Thymus (tissue), 14 donors: Measurements from ENCODE around the gene BAZ1A. TPM values are rescaled to one million over a fixed set of nuclear protein-coding genes. Genes with fewer than 3 reads are reported as not detected.

Source experiments
- DNase-seq, 9 donors: peaks; one replicate each; pipeline ENCODE4 v3.0.0-alpha.2; 2013; ENCODE audit warnings: low spot score in 9 of 9, low read depth in 6 of 9, missing footprints in 1 of 9
- H3K27ac ChIP-seq, 2 donors: one replicate each; pipeline ENCODE4 v1.5.1; 2013; ENCODE audit warnings: control low read depth in 1 of 2, low read depth in 1 of 2, low read length in 1 of 2, mild to moderate bottlenecking in 1 of 2, moderate library complexity in 1 of 2
- H3K27me3 ChIP-seq, 2 donors: one replicate each; pipeline ENCODE4 v1.5.1; 2013; ENCODE audit warnings: low read length in 1 of 2; ENCODE audit not compliant: control insufficient read depth in 2 of 2, insufficient read depth in 1 of 2
- H3K36me3 ChIP-seq, 2 donors: one replicate each; pipeline ENCODE4 v1.5.1; 2013; ENCODE audit warnings: low read length in 1 of 2, mild to moderate bottlenecking in 1 of 2, moderate library complexity in 1 of 2; ENCODE audit not compliant: control insufficient read depth in 2 of 2, insufficient read depth in 2 of 2
- H3K4me1 ChIP-seq, 2 donors: one replicate each; pipeline ENCODE4 v1.5.1; 2013; ENCODE audit warnings: low read length in 2 of 2; ENCODE audit not compliant: control insufficient read depth in 2 of 2, insufficient read depth in 2 of 2
- H3K4me3 ChIP-seq, 2 donors: one replicate each; pipeline ENCODE4 v1.5.1; 2013; ENCODE audit warnings: low read length in 2 of 2, control low read depth in 1 of 2, mild to moderate bottlenecking in 1 of 2
- H3K9me3 ChIP-seq, 2 donors: one replicate each; pipeline ENCODE4 v1.5.1; 2013; ENCODE audit warnings: low read length in 1 of 2, mild to moderate bottlenecking in 1 of 2; ENCODE audit not compliant: control insufficient read depth in 2 of 2, insufficient read depth in 1 of 2
- WGBS: extraction: QIAGEN DNeasy Blood & Tissue Kit; methylation state at CpG from one replicate; pipeline ENCODE4 v1.1.7; 2013; 5-methylcytosine and 5-hydroxymethylcytosine counted together
- long read RNA-seq, 10 donors: transcript quantifications; one replicate each; lab custom pipeline, GENCODE V29; 2026
- polyA plus RNA-seq: library from polyadenylated mRNA; stranded (reverse); fragments of 200-250 nt; gene quantifications from one replicate; pipeline ENCODE4 v1.2.3, GENCODE V29; 2013
- total RNA-seq: library from RNA; stranded (reverse); fragments of 120-200 nt; gene quantifications from one replicate; pipeline ENCODE4 v1.2.4, GENCODE V29; 2013
- donor health status: healthy.

BAZ1A gene, protein sequence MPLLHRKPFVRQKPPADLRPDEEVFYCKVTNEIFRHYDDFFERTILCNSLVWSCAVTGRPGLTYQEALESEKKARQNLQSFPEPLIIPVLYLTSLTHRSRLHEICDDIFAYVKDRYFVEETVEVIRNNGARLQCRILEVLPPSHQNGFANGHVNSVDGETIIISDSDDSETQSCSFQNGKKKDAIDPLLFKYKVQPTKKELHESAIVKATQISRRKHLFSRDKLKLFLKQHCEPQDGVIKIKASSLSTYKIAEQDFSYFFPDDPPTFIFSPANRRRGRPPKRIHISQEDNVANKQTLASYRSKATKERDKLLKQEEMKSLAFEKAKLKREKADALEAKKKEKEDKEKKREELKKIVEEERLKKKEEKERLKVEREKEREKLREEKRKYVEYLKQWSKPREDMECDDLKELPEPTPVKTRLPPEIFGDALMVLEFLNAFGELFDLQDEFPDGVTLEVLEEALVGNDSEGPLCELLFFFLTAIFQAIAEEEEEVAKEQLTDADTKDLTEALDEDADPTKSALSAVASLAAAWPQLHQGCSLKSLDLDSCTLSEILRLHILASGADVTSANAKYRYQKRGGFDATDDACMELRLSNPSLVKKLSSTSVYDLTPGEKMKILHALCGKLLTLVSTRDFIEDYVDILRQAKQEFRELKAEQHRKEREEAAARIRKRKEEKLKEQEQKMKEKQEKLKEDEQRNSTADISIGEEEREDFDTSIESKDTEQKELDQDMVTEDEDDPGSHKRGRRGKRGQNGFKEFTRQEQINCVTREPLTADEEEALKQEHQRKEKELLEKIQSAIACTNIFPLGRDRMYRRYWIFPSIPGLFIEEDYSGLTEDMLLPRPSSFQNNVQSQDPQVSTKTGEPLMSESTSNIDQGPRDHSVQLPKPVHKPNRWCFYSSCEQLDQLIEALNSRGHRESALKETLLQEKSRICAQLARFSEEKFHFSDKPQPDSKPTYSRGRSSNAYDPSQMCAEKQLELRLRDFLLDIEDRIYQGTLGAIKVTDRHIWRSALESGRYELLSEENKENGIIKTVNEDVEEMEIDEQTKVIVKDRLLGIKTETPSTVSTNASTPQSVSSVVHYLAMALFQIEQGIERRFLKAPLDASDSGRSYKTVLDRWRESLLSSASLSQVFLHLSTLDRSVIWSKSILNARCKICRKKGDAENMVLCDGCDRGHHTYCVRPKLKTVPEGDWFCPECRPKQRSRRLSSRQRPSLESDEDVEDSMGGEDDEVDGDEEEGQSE (N-terminal part only)
- total RNA-seq (45.6 TPM), polyA plus RNA-seq (41.2 TPM)
- long read RNA-seq, donor 1, result 0 reads
- long read RNA-seq, donor 2, result 0 reads
- long read RNA-seq, donor 3, partial matches to known transcripts, result 14 of 14 reads
- long read RNA-seq, donor 3, other reads (novel, unspliced or antisense), result 0 of 14 reads
- long read RNA-seq, donor 4, partial matches to known transcripts, result 8 of 12 reads
- long read RNA-seq, donor 4, other reads (novel, unspliced or antisense), result 0 of 12 reads
- long read RNA-seq, donor 5, partial matches to known transcripts, result 9 of 15 reads
- long read RNA-seq, donor 5, other reads (novel, unspliced or antisense), result 0 of 15 reads
- long read RNA-seq, donor 6, full-length matches to known transcripts, result 1 of 1 reads
- long read RNA-seq, donor 6, partial matches to known transcripts, result 0 of 1 reads
- long read RNA-seq, donor 6, other reads (novel, unspliced or antisense), result 0 of 1 reads
- long read RNA-seq, donor 7, partial matches to known transcripts, result 0 of 2 reads
- long read RNA-seq, donor 7, other reads (novel, unspliced or antisense), result 0 of 2 reads
- long read RNA-seq, donor 8, result 0 reads
- long read RNA-seq, donor 9, result 0 reads
- long read RNA-seq, donor 10, result 0 reads

DNA sequence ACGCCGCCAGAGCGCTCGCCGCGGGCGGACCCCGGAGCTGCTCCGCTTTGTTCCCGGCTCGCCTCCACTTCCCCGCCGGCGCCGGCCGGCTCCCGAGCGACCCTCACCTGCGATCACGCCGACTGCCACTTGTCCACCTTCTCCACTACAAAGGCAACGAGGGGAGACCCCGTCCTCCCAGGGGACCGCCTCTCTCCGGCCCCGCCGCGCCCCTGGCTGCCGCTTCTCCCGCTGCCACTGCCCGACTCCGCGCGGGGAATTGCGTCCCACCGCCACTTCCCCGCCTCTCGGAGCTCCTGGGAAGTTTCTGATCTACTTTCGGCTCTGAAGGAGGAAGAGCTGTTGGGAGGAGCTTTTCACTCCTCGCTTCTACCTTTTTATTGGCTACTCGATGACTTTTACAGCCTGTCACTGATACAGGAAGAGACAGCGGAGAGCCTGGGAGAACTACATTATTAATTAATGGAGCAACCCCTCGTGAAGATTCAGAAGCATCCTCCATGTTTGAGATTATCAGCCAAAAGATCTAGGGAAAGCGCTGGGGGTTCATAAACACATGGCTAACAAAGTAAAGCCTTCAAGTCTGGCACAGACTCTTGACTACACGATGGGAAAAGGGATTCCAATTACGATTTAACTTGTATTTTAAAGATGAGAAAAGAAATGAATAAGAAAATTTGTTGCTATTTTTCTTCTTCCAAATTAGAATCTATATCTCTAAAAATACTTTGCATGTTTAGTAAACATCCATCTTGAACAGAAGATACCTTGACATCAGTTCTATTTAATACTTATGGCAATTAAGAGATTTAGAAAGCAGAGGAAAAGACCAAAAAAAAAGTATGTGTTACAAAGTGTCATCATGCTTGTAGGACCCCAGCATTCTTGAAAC lies at the start of gene BAZ1A:
TSS of gene BAZ1A (minus strand) at position 330 of the 892 bp plus-strand sequence. CDS start 756 bp downstream, outside the sequence.
- no peaks in the 10 kb centered on the region for H3K9me3 ChIP-seq
- under 1% methylated on average over 46 of the region's 46 CpGs for WGBS
- peak within 1 kb of the TSS; percentile 92 to 99 for H3K27ac ChIP-seq
- H3K36me3 ChIP-seq, result peaks cover 0 to 5% of the 10 kb centered on the region in 2 donors
- no peaks in the 10 kb centered on the region for H3K27me3 ChIP-seq
- H3K4me1 ChIP-seq, result peaks cover 4 to 8% of the 10 kb centered on the region in 2 donors
- DNase-seq, result peak in 7 of 9 donors; percentile 37 to 79 (median 47)
- H3K4me3 ChIP-seq, result peak within 1 kb of the TSS; percentile 96 to 97

DNA sequence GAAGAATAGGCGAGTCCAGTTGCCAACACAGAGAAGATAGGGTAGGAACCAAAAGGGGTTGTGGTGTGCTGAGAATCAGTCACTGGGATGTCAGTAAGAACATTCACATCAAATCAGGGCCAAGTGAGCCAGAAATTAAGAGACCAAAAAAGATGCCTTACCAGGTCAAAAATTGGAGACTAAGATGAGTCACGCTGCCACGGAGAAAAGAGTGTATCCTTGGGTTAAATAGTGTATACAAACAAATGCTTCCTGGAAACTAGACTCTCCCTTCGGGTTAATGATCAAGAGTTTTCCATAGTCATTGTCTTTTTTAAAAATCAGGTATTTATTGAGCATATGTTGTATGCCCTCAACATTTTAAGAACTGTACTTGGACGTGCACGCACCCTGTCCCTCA lies 45.2 kb upstream of the BAZ1A start:
- H3K4me1 ChIP-seq, result no peaks in the 10 kb centered on the region
- no peak overlapping the region for H3K27ac ChIP-seq
- no peaks in the 10 kb centered on the region for H3K9me3 ChIP-seq
- DNase-seq, result no peak
- H3K27me3 ChIP-seq, result no peaks in the 10 kb centered on the region
- no peaks in the 10 kb centered on the region for H3K36me3 ChIP-seq
- no peak overlapping the region for H3K4me3 ChIP-seq
- WGBS, result 82% methylated on average over 6 of the region's 6 CpGs

DNA sequence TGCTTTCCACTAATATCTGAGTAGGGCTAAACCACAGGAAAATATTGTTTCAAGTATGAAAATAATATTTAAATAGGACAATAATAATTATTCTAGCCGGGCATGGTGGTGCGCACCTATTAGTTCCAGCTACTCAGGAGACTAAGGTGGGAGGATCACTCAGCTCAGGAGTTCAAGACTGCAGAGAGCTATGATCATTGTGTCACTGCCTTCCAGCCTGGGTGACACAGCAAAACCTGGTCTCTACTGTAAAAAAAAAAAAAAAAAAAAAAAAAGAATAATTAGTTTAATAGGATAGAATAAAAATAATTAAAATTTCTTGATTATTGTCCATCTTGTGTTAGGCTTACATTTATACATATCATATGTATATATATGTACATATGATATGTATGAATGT lies 38.5 kb upstream of the BAZ1A start:
- no peak overlapping the region for H3K27ac ChIP-seq
- H3K27me3 ChIP-seq, result no peaks in the 10 kb centered on the region
- 95% methylated on average over 2 of the region's 2 CpGs for WGBS
- H3K4me3 ChIP-seq, result no peak overlapping the region
- H3K4me1 ChIP-seq, result no peaks in the 10 kb centered on the region
- H3K9me3 ChIP-seq, result no peaks in the 10 kb centered on the region
- no peaks in the 10 kb centered on the region for H3K36me3 ChIP-seq
- no peak for DNase-seq

DNA sequence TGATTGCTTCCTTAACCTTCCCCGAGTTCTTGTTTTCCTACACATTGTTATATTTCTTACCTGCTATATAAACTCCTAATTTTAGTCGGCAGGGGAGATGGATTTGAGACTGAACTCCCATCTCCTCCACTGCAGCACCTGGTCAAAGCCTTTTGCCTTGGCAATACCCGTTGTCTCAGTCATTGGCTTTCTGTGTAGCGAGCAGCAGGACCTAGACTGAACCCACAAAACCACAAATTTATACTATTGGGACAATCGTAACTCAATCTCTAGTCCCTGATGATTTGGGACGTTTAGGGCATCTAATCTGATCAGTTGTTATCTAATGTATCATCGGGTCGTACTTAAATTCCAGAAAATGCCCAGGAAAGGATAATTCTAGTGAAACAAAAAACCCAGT lies 37.8 kb upstream of the BAZ1A start:
- Histone ChIP-seq H3K4me3 (no peak overlapping the region), H3K27ac (no peak overlapping the region), H3K27me3 (no peaks in the 10 kb centered on the region), H3K9me3 (no peaks in the 10 kb centered on the region), H3K4me1 (no peaks in the 10 kb centered on the region), H3K36me3 (no peaks in the 10 kb centered on the region)
- no peak for DNase-seq
- WGBS, result 84% methylated on average over 8 of the region's 8 CpGs

DNA sequence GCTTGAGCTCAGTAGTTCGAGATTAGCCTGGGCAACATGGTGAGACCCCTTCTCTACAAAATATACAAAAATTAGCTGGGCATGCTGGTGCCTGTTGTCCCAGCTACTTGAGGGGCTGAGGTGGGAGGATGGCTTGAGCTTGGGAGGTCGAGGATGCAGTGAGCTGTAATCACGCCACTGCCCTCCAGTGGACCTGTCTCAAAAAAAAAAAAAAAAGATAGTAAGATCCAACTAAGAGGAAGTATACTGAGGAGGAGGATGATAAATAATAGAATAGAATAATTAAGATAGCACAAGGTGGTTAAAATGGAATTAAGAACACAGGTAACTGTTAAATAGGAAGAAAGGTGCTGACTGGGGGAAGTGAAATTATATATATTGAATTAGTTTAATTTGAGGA lies 37.0 kb upstream of the BAZ1A start:
- H3K9me3 ChIP-seq, result no peaks in the 10 kb centered on the region
- H3K27ac ChIP-seq, result no peak overlapping the region
- 86% methylated on average over 3 of the region's 3 CpGs for WGBS
- no peaks in the 10 kb centered on the region for H3K27me3 ChIP-seq
- DNase-seq, result no peak
- H3K4me1 ChIP-seq, result no peaks in the 10 kb centered on the region
- no peak overlapping the region for H3K4me3 ChIP-seq
- no peaks in the 10 kb centered on the region for H3K36me3 ChIP-seq

DNA sequence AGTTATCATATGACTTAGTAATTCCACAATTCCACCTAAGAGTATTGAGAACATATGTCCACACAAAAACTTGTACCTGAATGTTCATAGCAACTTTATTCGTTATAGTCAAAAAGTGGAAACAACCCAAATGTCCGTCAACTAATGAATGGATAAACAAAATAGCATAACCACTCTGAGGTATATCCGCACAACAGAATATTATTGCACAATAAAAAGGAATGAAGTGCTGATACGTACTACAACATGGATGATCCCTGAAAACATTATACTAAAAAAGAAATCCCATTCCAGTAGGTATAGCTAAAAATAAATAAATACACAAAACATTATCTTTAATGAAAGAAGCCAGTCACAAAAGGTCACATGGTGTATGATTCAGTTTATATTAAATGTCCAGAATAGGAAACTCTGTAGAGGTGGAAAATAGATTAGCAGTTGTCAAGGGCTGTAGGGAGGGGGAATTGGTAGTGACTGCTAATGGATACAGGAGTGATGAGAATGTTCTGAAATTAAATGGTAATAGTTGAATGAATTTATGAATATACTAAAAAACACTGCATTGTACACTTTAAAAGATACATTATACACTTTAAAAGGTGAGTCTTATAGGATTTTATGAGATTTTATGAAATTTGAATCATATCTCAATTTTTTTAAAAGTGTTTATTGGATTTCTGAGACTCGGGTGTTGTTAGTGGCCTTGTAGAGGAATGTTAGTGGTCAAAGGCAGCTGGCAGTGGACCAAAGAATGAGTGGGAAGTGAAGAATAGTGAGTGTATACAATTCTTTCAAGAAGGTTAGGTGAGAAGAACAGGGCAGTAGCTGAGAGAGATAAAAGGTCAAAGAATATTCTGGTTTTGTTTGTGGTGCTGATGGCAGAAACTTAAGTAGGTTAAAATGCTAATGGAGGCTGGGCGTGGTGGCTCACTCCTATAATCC lies 36.3 kb upstream of the BAZ1A start:
- no peak overlapping the region for H3K27ac ChIP-seq
- DNase-seq, result no peak
- no peaks in the 10 kb centered on the region for H3K9me3 ChIP-seq
- 97% methylated on average over 6 of the region's 6 CpGs for WGBS
- H3K27me3 ChIP-seq, result no peaks in the 10 kb centered on the region
- H3K4me1 ChIP-seq, result no peaks in the 10 kb centered on the region
- H3K36me3 ChIP-seq, result no peaks in the 10 kb centered on the region
- H3K4me3 ChIP-seq, result no peak overlapping the region

DNA sequence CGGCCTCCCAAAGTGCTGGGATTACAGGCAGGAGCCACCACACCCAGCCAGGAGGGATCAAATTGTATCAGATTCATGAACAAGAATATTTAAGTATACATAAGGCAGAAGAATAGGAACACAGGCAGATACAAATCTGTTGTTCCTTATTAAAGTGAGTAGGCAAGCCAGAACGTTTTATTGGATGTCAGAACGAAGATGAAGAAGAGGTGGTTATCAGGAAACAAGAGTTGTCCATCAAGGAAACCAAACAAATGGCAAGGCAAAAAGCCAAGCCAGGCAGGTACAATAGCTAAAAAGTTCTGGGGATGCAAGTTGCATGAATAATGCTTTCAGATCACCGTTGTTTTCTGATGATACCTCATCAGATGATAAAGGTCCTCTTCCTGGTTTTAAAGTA lies 31.1 kb upstream of the BAZ1A start:
- H3K4me3 ChIP-seq, result no peak overlapping the region
- H3K27me3 ChIP-seq, result no peaks in the 10 kb centered on the region
- H3K27ac ChIP-seq, result no peak overlapping the region
- WGBS, result 93% methylated on average over 4 of the region's 4 CpGs
- DNase-seq, result no peak
- no peaks in the 10 kb centered on the region for H3K4me1 ChIP-seq
- no peaks in the 10 kb centered on the region for H3K9me3 ChIP-seq
- no peaks in the 10 kb centered on the region for H3K36me3 ChIP-seq
